AG04450 (cell line): ENCODE data around the gene NRIP1. TPM values are rescaled to one million over a fixed set of nuclear protein-coding genes. Genes with fewer than 3 reads are reported as not detected.

ENCODE experiments used
- CTCF ChIA-PET: fragments of 300-600, 350-600 bp; formaldehyde crosslinking; extraction: SDS; loops from one replicate; lab custom pipeline; 2022; ENCODE audit warnings: antibody characterized with exemption, inconsistent platforms; lab: Charles Lee
- POLR2A ChIA-PET: fragments of 350-600 bp; formaldehyde crosslinking; extraction: SDS; loops from one replicate; lab custom pipeline; 2021; ENCODE audit warnings: antibody characterized with exemption, inconsistent platforms; lab: Yijun Ruan, JAX
- DNase-seq: peaks from one replicate; pipeline ENCODE4 v3.0.0-alpha.2; 2011; ENCODE audit warnings: low read depth, low spot score
- H3K27ac ChIP-seq: one replicate; pipeline ENCODE4 v1.5.1; 2012; ENCODE audit warnings: low read depth, low read length, control low read depth
- H3K27me3 ChIP-seq: one replicate; pipeline ENCODE4 v1.6.0; 2012; ENCODE audit warnings: low read length; ENCODE audit not compliant: control insufficient read depth, insufficient read depth
- H3K4me3 ChIP-seq: 2 replicates; pipeline ENCODE4 v1.5.1; 2011; ENCODE audit warnings: mild to moderate bottlenecking, low read depth, low read length, control low read depth
- H3K9me3 ChIP-seq: 2 replicates; pipeline ENCODE4 v1.5.1; 2012; ENCODE audit warnings: low read length; ENCODE audit not compliant: control insufficient read depth, insufficient read depth
- polyA plus RNA-seq: library from polyadenylated mRNA; depleted of rRNA; stranded (reverse); fragments of >200 nt; gene quantifications from 2 replicates; pipeline ENCODE4 v1.2.3, GENCODE V29; 2011
- TF ChIP-seq, protein P1 (sequence below): IDR thresholded peaks from 2 replicates; pipeline ENCODE4 v1.5.1; 2011; ENCODE audit warnings: low read depth, low read length, control low read depth, inconsistent platforms

Gene NRIP1
- polyA plus RNA-seq, 1 experiment: 22.6 TPM

DNA sequence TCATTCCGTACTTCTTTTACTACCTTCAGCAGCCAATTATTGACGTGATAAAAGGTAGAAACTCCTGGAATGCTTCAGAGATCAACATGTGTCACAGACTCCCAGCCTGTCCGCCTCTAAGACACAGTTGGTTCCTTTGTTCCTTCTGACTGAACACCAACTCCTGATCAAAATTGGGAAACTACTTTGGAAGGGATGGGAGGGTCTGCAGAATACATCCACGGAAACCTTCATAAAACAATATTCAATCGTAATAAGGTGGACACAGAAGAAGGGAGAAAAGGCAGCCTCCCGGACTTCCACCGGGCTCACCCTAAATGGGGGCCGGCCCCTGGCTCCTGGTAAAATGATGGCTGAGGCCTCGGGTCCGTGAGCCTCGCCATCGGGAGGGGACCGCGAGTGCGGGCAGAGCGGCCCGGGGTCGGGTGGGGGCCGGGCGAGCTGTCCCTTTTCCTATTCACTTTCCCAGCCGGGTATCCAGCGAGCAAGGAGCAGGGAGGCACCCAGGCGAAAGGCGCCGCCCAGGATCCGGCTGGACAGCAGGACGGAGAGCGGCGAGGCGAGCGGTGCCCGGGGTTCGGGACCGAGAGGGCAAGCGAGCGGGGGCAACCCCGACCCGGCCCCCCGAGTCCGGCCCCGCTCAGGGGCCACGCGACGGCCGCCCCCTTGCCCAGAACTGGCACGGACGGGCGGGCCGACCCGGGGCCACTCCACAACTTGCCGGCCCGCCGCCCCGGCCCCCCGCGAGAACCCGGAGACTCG lies 805 bp downstream of the NRIP1 start:
- Histone ChIP-seq H3K27me3 (no peaks in the 10 kb centered on the region), H3K27ac (peak overlapping the region; percentile 79), H3K9me3 (no peaks in the 10 kb centered on the region), H3K4me3 (peak overlapping the region; percentile 81)
- ChIA-PET POLR2A (interaction anchor here (1.4 kb wide), 1 partner anchor 58 kb away, joined by 4 read pairs; no protein-coding TSS in a partner anchor), CTCF (no interaction called here)
- TF ChIP-seq, protein P1, sequence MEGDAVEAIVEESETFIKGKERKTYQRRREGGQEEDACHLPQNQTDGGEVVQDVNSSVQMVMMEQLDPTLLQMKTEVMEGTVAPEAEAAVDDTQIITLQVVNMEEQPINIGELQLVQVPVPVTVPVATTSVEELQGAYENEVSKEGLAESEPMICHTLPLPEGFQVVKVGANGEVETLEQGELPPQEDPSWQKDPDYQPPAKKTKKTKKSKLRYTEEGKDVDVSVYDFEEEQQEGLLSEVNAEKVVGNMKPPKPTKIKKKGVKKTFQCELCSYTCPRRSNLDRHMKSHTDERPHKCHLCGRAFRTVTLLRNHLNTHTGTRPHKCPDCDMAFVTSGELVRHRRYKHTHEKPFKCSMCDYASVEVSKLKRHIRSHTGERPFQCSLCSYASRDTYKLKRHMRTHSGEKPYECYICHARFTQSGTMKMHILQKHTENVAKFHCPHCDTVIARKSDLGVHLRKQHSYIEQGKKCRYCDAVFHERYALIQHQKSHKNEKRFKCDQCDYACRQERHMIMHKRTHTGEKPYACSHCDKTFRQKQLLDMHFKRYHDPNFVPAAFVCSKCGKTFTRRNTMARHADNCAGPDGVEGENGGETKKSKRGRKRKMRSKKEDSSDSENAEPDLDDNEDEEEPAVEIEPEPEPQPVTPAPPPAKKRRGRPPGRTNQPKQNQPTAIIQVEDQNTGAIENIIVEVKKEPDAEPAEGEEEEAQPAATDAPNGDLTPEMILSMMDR: no peak
- DNase-seq: no peak

DNA sequence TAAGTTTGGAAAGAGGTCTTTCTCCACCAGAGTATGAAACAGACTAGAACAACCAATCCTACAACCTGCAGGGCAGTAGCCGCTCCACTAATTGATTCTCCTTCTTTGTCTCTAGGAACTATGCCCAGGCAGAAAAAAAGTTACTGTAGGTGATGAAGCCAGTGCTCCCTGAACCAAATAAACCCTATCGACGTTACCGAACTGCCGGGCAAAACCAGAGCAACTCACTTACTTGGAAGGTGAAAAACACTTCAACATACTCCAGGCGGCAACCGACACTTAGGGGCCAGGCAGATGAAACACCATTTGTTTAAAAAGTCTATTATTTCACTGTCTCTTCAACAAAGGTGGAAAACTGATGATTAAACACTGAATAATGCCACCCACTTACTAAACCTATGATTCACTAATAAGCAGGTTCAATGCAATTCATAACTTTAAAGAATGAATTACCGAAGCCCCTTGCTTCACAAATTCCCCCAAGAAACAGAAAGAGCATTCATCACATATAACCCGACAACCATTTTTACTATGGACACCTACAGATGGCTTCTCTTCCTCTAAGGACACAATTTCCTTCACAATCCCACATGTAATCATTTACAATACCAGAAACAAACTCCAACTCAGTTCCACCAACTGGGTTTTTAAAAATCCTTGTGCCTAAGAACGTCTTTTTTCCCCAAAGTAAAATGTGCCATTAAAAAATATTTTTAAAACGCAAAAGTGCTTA lies 1.6 kb downstream of the NRIP1 start:
- TF ChIP-seq, protein P1: no peak
- Histone ChIP-seq H3K27me3 (no peaks in the 10 kb centered on the region), H3K27ac (no peak overlapping the region), H3K4me3 (peak overlapping the region; percentile 81), H3K9me3 (no peaks in the 10 kb centered on the region)
- ChIA-PET POLR2A (no interaction called here), CTCF (no interaction called here)
- no peak for DNase-seq

DNA sequence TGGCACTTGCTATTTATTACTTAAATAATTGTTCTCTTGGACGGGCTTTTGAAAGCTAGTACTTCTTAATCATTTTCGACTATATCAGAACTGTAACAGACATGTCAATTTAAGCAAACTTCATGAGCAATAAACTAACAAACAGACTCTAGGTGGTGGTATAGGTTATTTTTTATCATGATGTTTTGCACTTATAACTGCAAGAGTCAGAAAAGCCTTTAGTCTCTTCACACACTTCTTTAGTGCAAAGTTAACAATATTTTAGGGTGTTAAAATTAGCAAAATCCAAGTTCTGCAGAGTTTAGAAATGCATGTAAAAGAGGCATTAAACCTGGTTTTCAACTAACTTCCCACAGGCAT lies 2.2 kb downstream of the NRIP1 start:
- DNase-seq: no peak
- POLR2A ChIA-PET: no interaction called here

DNA sequence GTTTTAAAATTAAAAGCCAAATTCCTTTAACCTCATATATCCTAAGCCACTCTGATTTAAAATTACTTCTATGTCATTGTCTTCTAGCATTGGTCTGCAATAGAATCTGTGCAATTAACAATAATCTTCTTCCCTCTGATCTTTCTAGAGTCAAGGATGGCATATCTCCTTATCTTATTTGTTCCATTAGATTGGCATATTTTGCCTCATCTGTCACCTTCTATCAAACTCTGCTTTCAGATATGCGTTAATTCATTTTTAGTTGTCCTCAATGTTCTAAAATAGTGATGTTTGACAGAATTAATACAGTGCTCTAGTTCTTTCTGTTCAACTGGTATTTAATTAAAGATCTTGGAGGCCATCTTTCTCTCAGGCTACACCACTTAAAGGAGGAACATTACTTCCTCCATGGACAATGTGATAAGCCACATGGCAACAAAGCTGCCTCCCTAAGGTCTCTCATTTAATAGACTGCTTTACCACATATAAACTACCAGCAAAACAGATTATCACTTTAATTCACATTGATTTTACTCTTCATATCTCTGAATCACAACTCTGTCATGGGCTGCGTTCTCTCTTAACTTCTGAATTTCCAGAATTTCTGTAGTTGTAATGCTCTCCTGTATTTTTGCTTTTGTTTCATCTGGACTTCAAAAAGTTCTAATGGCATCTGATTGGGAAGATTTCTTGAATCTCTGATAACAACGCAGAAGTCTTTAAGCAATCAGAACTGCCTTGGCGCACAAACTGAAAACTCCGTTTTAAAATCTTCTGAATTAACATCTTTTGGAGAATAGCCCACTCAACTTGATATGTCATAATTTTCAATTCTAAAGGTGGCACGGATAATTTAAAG lies 2.8 kb downstream of the NRIP1 start:
- Histone ChIP-seq H3K27me3 (no peaks in the 10 kb centered on the region), H3K27ac (no peak overlapping the region), H3K9me3 (no peaks in the 10 kb centered on the region), H3K4me3 (peak overlapping the region; percentile 81)
- DNase-seq: no peak
- TF ChIP-seq, protein P1: no peak
- ChIA-PET CTCF (no interaction called here), POLR2A (no interaction called here)

More for the DNA sequence above, 2.2 kb downstream of the NRIP1 start:
- H3K4me3 ChIP-seq: peak overlapping the region; percentile 81
- TF ChIP-seq, protein P1: no peak
- H3K27me3 ChIP-seq: no peaks in the 10 kb centered on the region
- H3K9me3 ChIP-seq: no peaks in the 10 kb centered on the region
- no peak overlapping the region for H3K27ac ChIP-seq
- CTCF ChIA-PET: no interaction called here
